IPS DF 4.7 (cell line): ENCODE results near the gene TBC1D22A.

Source experiments
- DNase-seq: peaks from one replicate; pipeline ENCODE4 v3.0.0-alpha.2; 2013; ENCODE audit warnings: low spot score; ENCODE audit errors: extremely low read depth

TBC1D22A gene

DNA sequence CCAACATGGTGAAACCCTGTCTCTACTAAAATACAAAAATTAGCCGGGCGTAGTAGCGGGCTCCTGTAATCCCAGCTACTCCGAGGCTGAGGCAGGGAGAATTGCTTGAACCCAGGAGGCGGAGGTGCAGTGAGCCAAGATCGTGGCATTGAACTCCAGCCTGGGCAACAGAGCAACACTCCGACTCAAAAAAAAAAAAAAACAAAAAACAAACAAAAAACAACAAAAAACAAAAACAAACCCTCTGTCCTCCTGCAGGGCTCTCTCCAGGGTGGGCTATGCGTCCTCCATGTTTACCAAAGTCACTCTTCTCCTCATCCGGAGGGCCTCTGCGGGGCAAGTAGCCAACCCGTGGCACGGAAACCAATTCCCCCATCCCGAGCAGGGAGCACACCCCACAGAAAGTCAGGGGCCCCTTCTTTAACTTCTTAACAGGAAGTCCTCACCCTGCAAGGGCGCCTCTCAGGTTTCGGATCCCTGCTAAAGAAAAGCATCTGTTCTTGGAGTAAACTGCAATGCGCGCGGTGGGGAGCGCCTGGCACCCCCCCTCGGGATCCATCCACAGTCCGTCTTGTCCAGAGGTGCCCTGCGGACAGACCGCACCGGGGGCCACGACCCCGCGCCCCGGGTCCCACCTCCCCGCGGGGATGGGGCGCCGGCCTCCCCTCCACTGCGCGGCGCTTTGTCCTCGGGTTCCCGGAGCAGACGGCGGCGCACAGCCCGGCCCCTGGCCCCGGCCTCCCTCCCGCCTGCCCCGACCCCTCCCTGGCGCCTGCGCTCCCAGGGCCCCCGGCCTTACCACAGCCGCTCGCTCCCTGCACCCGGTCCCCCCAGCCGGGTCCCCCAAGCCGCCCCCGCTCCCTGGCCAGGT lies 25.1 kb upstream of the TBC1D22A start:
- no peak for DNase-seq

DNA sequence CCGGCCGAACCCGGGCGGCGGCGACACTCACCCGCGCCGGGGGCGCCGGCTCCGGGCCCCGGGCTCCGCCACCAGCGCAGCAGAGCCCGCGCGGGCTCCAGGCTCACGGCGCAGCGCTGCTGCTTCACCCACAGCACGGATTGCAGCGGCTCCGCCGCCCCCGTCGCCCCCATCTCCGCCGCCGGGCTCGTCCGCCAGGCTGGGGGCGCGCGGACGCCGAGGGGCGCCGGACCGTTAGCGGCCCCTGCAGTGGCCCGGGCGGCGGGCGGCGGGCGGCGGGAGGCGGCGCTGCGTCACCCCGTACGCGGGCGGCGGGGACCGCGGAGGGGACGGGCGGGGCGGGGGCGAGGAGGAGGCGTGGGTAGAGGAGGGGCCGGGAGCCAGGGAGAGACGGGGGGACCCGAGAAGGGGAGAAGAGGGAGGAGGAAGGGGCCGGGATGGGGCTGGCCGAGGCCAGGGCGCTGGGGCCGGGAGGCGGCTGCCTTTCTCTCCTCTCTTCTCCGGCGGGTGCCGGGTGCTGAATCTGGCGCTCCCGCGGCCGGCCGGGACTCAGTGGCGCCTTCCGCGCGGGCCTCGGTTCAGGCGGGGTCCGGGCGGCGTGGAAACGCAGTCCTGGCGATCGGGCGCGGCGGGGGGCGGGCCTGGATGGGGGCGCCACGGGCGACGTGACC lies 24.3 kb upstream of the TBC1D22A start, which contains the start of gene CERK:
Gene CERK, minus strand, starts transcription at position 277 of the 671 bp plus-strand sequence. Its CDS starts 104 bp downstream, at position 173.
- DNase-seq: no peak

DNA sequence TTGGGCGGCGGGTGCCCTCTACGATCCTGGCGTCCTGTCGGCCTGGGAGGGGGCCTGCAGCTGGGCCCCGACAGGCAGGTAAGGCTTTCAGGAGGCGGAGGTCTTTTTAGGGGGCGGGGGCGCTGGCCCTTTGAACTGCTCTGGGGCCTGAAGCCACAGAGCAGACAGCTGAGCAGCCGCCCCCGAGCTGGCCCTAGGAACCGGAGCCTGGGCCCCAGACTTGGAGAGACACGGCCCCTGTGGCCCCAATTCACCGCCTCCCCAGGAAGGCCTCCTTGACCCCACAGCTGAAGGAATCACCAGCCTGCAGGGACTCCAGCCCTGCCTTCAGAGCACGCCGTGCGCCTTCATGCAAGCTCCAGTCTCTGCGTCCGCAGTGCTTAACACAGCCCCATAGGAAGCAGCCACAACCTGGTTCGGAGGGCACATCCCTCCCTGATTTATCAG lies 23.8 kb upstream of the TBC1D22A start:
- no peak for DNase-seq

DNA sequence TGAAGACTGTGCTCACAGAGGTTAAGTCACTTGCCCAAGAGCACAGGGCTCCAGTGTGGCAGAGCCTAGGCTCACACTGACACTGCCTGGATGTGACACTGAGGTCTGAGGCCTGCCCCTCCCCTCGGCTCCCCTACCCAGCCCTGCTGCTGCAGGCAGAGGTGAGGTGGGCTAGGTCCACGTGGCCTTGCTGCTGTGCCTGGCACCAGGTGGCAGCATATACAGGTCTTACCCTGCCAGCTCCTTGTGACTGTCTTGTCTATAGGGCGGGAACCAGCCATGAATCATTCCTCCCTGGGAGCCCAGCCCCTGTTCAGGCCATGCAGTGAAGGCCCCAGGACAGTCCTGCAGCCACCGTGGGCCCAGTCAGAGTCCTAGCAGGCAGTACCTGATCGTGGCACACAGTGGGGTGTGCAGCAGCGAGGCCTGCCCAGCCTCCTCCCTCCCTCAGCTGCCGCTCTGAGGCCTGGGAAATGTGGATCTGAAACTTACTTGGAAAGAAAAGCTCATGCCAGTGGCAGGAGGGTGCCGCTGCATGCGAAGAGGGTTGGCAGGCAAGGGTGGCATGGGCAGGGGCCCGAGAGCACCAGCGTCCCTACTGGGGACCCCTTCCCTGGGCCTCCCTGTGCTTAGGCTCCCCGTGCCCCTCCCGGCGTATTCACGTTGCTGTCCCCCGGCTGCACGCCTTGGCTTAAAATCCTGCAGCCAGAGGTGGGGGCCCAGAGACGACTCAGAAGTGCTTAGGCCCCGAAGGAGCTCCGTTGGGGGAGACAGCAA lies 23.2 kb upstream of the TBC1D22A start:
- no peak for DNase-seq

DNA sequence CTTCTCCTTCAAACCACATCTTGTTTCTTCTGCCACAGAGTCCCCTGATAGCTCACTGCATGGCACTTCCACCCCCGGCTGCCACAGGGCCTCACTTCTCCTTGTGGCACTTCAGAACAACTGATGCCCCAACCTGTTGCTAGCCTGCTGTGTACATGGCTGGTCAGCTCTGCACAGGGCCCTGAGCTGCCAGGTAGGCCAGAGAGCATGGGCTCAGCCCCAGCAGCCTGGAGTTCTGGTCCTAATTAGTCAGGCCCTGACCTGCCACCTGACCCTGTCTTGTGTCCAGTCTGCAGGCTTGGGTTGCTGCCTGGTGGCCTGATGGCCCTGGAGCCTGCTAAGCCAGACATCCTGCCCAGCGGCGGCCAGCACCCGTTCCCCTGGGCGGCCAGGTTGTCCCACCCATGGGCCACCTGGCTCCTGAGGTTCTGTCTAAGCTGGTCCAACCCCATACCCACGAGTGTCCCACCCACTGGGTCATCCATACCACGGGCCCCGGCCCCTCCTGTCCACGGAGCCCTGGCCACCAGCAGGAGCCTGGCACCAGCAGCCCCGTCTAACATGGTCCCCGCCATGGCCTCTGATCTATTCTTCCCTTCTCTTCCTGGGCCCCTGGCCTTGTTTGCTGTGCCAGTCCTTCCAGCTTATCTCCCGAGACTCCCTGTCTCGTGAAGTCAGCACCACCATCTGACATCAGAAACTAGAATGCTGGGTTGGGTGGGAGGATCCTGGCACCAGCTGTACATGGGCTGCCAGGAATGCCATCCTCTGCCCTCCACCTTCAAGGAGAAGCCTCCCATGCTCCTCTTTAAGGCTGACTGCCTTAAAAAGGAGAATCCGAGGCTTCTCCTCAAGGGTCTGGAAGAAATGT lies 21.3 kb upstream of the TBC1D22A start:
- no peak for DNase-seq

DNA sequence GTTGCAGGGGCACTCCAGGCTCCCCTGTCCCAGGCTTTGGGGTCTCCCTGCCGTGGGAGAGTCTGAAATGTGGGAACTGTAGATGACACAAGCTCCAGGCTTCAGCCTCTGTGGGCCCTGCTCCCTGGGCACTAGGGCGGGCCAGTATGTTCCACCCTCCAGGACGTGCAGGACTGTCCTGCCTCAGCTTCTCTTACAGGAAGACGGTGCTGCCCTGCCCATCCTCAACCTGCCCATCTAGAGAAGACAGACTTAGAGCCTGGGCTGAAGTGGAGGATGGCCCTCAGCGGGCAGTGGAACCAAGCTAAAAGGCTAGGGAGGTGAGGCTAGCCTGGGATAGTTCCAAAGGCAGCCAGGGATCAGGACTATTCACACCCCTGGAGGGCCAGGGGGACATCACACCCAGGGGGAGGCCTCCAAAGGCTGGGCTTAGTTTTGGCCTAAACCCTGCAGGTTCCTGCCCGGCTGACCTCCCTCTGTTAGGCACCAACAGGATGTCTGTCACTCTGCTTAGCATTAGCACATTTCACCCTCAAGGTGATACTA lies 20.4 kb upstream of the TBC1D22A start:
- no peak for DNase-seq

DNA sequence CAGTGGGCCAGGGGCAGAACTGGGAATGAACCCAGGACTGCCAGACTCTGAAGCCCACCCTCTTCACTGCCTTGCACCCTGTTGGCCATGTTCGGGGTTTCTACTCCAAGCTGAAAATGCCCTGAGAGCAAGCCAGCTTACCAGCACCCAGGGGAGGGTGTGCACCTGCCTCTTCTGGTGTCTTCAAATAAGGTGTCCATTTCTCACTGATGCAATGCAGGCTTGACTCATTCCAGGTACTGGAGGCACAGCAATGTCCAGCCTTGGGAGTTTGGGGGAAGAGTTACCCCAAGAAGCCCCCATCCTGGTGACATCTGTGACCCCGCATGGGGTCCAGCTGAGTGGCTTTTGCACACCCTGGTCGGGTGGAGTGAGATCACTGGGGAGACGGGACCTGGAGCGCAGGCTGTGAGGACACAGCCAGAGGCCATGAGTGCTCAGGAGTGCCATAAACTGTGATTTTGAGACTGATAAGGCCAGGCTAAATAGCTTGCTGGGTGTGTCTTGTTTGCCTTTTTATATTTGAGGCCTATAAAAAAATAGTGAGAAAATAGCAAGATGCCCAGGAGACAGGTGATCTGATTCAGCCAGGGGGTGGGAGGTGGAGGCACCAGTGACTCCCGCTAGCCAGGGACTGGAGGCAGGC lies 19.8 kb upstream of the TBC1D22A start:
- DNase-seq: no peak

DNA sequence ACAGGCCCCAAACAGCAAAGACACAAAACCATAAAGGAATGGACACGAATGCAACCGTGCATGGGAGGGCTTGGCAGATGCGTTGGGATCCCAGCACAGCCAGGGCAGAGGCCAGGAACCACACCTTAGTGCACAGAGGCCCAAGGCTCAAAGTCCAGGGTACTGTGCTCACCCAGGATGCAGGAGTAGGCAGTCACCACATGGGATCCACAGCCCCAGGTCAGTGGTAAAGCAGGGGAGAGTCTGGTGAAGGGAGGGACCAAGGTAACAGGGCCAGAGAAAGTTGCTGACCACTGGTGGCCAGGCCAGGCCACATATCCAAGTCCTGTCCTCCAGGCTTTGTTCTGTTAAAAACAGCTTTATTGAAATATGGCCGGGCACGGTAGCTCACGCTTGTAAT lies 17.9 kb upstream of the TBC1D22A start:
- no peak for DNase-seq

DNA sequence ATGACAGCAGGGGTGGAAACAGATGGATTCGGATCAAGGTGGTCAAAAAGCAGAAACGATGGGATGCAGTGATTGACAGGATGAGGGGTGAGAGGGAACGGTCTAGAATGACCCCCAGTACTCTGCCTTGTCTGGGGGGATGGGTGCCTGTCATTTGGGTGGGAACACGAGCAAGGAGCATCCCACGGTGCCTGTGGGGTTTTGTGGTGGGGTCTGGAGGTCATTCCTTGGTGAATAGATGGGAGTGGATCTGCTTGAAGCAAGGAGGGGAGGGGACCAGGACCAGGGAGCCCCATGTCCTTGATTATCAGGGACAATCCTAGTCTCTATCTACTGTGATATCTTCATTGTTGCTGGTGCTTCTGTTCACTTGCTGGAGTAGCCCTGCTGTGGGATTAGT lies 16.3 kb upstream of the TBC1D22A start:
- DNase-seq: no peak

DNA sequence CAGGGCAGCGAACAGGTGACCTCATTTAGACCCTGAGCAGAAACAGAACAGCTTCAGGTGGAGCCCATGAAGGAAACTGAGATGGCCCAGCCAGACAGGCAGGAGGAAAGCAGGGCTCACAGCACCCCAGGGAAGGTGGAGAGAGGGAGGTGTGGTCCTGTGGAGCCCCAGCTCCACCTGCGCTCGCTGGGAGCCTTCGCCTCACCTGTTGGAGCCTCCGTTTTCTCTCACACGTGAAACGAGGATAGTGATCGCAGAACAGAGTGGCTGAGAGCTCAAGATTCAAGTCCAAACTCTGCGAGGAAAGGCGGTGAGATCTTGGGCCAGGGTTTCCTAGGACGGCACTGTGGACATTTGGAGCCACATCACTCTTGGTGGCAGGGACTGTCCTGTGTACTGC lies 15.8 kb upstream of the TBC1D22A start:
- no peak for DNase-seq

DNA sequence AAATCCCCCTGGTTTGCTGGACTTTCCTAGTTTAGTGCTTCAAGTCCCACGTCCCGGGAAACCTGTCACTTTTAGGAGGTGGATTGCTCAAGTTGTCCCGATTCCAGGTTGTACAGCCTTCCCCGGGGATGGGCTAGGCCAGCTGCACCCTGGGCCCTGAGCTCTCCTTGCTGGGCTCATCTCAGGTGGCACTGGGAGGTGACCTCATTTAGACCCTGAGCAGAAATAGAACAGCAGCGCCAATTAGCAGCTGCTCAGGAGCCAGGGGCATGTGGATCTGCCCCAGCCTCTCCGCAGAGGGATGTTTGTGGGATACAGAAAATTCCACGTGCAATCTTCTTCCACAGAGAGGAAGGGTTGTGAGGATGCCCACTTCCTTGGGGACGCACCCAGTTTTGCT lies 14.8 kb upstream of the TBC1D22A start:
- no peak for DNase-seq

DNA sequence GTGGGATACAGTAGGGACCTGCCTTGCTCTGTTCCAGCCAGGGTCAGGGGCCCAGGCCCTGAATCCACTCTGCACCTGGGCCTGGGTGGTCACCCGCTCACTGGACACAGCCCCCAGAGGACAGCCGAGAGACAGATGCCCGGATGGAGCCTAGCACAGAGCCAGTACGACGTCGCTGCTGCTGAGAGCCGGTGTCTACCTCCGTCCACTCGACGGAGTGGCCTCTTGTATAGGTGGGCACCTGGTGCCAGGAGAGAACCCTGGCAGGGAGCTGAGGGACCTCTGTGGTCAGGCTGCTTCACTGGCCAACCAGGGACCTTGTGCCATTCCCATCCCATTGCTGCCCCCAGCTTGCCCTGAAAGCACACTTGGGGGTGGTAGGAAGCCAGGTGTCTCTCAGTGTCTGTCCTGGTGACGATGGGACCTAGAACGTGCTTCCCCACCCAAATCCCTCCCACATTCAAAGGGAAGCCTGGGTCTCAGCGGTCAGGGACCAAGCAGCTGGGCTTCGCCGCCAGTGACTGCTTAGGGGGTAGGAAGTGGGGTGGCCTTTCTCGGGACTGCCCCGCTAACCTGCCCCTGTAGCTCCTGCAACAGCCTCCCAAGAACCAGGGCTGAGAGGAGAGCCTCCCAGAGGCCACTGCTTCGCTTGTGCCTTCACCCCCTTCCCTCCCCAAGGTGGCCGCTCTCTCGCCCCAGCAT lies 14.1 kb upstream of the TBC1D22A start:
- DNase-seq: no peak

DNA sequence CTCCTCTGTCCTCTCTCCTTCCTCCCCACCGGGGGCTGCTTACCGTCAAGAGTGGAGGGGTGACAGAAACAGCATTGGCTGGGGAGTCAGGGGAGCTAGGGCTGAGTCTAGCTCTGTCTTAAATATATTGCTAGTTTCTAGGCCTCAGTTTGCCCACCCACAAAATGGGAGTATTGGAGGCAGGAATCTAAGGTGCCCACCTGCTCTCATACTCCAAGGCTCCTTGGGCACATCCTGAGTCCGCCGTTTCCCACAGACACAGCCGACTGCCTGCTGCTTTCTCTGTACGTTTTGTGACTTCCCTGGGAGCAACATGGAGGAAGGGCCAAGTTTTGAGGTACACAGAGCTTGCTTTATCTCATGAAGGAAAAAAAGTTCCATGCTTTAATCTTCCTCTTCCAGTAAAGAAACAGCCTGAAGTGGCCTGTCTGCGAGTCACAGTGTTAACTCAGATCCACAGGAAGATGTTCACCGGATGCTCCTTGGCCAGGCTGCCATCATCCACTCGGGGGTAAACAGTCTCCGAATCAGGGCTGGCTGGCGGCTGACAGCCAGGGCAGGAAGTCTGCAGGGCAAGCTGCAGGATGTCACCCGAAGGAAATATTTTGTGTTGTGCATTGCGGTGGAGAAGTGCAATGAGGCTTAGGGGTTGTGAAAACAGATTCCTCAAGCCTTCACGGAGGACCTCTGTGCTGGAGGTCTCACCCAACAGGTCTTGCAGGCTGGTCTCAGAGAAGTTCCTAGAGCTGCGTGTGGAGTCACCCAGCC lies 13.4 kb upstream of the TBC1D22A start:
- no peak for DNase-seq

DNA sequence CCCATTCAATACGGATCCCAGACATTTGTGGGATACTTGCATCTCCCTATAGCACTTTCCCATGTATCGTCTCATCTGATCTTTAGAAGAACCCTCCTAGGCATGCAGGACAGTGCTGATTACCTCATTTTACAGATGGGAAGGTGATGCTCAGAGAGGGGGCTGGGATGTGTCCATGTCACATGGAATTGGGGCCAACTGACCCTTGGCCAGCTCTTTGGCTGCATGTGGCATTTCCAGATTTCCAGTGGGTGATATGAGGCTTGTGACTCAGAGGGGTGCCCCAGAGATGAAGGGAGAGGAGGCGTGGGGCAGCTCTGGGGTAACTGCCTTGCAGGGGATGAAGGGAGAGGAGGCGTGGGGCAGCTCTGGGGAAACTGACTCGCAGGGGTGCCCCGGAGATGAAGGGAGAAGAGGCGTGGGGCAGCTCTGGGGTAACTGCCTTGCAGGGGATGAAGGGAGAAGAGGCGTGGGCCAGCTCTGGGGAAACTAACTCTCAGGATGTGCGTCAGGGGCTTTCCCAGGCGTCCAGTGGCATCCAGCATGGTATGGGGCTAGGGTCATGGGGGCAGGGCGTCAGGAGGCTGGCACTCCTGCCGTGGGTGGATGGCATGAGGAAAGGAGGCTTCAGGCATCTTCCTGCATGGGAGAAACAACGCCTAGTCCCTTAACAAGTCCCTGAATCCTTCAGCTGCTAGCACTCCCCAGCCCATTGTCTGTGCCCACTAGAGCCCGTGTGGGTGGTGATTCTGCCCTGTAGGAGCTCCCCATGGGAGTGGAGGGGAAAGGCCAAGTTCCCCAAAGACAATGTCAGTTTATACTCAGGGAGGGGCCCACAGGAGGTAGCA lies 12.5 kb upstream of the TBC1D22A start:
- no peak for DNase-seq

DNA sequence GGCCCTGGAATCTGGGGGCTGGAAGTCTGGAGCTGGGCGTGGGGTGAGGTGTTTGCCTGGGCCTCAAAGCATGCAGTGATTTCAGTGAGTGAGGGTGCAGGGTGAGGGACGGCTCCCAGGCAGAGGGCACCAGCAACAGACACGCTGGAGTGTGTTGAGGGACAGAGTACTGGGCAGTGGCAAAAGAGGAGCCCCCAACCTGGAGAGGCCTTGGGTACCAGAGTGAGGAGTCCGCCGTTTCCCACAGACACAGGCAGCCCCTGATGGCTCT lies 12.0 kb upstream of the TBC1D22A start:
- no peak for DNase-seq

DNA sequence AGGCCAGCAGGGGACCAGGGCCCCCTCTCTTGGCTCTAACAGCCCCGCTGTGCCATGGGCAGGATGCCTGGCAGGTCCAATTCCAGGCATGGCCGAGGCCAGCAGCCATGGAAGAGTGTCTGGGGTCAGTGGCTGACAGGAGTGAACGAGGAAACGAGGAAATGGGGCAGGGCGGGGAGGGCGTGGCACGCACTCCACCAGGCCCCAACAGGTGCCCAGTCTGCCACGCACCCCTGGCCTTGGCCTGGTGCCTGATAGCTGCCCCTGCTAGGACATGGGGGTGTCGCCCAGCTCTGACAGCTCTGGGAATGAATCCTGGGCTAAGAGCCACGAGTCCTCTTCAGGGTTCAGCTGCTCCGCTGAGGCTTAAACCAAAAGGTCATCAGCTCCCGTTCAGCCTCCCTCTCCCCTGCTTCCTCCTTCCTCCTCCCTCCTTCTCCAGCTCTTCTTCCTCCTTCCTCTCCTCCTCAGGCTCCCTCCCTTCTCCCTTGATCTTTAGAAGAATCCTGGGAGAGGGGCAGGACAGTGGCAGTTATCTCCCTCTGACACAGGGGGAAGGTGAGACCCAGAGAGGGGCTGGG lies 11.5 kb upstream of the TBC1D22A start:
- DNase-seq: no peak

DNA sequence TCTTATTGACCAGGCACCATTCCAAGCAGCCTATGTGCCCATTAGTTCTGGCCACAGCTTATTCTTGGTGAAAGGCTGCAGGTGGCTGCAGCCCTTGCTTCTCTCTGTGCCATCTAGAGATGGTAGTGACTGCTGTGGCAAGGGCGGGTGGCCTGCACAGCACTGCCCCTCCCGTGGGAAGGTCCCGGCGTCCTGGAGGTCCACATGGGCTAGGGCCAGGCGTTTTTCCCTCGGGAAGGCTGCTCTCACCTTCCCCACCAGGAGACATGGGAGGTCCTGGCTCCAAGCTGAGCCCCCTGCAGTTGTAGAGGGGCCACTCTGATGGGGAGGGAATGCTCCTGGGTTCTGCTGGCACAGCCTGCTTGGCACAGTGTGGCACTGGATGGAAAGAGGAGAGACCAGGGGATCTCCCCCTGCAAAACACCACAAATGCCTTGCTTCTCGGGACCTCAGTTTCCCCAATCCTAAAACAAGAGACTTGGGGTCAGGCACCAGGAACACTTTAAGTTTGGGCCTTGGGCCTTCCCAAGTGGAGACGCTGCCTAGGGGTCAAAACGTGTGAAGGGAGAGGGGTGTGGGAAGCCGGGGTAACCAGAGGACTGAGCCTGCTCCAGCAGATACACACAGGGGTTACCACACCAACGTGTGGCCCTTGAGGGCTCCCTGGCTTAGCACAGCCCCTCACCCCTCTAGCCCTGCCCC lies 10.0 kb upstream of the TBC1D22A start:
- DNase-seq: no peak
